Hypothalamus (tissue), 51 donors: ENCODE measurements around the gene FOLR3.
A peak's percentile ranks its signal among the peaks of the same experiment; 100 is the strongest.
"Not testable (repeated sequence)": the region's sequence is repeated elsewhere in the genome, so short reads cannot be mapped to it uniquely, and the experiment has no call there.

Source experiments
- DNase-seq, 51 donors: peaks; one replicate each; lab custom pipeline; 2025; lab: John Stamatoyannopoulos, UW

Gene FOLR3

DNA sequence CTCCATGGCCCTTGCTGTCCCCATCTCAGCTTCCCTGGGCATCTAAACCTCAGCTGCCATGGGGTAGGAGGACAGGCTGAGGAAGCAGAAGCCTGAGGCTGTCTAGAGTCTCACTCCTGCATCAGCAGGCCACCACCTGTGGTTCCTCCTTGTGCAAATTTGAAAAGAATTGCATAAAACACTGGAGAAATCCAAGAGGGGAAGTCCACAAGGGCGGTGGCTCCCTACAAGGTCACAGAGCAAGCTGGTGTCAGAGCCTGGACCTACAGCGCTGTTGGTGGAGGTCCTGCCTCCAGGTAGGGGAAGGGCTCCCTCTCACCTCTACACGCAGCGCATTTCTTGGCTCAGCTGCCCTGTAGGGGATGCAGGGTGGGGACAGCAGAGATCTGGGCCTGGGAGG is at the start of gene FOLR3:
FOLR3 (plus strand) TSS at position 253 of the 400 bp plus-strand sequence. CDS start 228 bp downstream, outside the sequence.
- not testable (repeated sequence) for DNase-seq

DNA sequence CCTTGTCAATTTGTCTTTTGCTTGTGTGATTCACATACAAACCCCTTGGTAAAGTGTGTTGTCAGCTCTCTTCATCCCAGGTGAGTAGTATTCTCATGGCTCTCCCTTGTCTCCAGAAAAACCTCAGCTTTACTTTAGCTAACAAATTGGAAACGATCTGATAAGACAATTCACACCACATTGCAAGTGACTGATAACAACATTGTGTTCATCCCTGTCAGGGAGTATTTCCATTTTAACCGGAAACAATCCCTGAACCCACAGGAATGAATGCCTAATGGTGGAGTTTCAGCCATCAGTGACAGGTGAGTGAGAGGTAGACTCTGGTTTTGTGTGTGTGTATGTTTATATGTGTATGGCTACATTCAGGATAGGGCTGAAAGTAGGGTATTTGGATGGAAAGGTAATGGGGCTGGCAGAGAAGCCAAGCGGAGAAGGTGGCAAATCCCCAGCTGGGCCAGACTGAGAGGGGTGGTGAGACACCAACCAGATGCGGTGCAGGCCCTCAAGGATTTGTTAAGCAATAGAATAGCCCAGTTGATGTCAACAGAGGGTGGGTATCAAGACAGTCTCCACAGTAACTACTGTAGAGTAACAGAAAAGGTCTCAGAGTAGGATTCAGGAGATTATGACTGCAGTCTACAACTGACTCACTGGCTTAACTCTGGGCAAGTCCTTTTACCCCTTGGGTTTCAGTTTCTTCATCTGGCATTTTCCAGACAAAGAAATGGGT is 47.3 kb upstream of the FOLR3 start:
- DNase-seq = no peak

DNA sequence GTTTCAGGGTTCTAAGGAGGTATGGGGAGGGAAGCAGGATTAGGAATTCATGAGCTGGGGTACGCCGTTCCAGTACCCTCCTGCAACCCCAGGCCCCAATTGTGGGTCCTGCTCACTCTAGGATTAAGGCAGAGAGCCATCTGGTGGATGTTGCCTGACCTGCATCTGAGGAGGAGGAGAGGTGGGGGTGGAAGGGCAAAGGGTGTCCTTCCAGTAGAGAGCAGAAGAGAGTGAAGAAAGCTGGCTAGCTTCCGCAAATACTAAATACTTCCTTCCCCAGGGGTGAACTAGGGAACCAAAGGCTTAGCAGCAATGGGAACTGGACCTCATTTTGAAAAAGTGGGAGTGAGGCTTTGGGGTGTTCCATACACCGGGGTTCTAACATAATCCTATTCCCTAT is 44.2 kb upstream of the FOLR3 start:
- peak in 44 of 51 donors; percentile 2 to 78 (median 54) for DNase-seq

DNA sequence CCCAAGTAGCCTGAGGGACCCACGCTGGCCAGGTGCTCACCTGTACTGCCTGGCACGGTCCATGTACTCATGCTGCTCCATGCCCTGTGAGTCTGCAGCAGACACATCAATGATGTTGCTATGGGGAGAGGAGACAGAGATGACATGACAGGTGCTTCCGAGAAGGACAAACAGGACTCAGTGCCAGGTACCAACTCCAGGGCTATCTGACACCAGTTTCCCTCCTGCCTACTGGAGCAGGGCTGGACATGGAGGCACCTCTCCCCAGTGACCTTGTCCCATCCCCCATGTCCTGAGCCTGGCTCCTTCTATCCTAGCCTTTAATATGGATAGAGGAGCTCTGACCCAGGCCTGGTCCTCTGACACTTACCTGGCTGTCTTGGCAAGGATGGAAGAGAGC is 36.8 kb upstream of the FOLR3 start:
- no peak for DNase-seq

DNA sequence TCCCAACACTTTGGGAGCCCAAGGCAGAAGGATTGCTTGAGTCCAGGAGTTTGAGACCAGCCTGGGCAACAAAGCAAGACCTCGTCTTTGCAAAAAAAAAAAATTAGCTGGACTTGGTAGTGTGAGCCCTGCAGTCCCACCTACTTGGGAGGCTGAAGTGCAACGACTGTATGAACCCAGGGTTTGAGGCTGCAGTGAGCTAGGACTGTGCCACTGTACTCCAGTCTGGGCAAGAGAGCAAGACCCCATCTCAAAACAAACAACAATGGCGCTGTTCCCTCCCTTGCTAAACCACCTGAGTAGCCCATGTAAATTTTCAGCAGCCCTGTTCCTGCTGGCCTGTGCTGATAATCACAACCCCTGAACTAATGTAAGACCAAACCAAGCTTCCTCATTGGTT is 35.5 kb upstream of the FOLR3 start:
- no peak for DNase-seq

DNA sequence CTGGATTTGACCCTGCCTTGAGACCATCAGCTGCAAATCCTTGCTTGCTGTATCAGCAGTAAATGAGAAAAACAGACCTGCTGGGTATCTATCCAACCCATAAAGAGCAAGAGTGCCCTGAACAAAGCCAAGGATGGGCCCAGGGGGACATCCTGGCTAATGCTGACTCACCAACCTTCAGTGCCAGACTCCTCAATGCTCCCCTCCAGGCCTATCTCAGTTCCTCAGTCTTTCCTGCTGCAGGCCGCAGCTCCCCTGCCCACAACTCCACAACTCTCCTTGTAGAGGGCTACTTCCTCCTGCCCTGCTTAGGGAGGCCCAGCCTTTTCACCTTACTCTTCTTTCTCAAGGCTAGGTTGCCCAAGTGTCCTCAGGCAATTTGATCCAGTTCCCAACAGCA is 35.1 kb upstream of the FOLR3 start:
- DNase-seq = peak in 1 of 51 donors; percentile 5

DNA sequence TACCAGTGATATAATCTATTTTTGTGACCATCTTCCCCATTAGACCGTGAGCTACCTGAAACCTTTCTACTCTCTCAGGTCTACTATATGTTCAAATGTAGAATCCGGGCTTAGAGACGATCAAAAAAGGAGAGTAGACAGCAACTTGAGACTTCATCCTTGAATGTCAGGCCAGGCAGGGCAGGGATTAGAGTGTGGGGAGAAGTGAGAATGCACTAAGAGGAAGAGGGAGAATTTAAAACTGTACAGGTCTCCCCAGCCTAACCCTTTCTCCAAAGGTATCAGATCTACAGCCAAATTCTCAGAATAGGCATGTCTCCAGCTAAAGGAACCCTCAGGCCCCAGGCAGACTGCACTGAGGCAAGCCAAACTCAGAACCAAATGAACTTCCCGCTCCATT is 33.4 kb upstream of the FOLR3 start:
- DNase-seq = no peak

DNA sequence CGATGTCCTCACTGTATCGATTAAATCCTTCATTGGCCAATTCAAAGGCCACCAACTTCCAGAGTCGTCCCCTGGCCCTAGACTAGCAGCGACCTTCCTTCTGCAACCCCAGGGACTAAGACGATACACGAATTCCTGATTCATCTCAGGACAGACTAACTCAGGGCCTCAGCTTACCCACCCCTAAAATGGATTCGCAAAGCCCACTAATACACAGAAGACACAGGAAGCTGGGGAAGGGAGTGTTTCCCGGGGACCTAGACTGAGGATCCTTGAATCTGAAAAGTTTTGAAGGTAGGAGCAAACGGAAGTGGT is 32.9 kb upstream of the FOLR3 start:
- DNase-seq = no peak

DNA sequence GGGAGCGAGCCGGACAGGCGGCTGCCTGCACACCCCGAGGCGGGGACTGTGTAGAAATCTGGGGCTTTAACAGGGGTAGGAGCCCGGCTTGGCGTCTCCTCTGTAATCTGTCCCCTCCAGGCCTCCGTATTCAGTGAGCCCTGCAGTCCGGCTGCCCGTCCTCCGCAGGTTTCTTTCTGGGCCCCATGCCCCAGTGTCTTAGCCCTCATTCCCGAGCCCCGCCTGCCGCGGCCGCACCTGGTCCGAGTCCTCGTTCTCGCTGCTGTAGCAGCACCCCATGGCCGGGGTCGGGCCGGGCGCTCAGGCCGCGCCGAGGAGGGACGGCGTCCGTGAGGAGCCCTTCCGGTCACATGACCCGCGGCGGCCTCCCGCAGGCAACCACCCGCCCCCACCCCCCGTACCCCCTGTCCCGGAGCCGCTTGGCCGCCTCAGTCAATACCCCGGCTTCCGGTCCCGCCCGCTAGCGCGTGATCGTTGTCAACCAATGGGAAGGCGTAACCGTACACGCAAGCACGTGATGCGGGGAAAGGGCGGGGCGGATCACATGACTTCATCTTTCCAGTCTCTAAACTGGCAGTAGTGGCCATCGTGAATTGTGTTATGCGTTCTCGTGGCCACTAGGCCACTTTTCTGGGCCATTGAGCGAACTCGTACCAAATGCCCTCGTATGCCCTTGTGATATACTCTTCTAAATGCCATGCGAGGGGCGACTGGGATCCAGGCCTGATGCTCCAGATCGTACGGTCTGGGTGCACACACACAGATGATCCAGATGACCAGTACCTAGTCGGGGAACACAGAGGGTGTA is 32.4 kb upstream of the FOLR3 start, which contains the start of gene LAMTOR1:
LAMTOR1 (minus strand) TSS at position 352 of the 808 bp plus-strand sequence; CDS start at position 279, 73 bp downstream.
- peak; percentile 91 to 99 (median 98) for DNase-seq

DNA sequence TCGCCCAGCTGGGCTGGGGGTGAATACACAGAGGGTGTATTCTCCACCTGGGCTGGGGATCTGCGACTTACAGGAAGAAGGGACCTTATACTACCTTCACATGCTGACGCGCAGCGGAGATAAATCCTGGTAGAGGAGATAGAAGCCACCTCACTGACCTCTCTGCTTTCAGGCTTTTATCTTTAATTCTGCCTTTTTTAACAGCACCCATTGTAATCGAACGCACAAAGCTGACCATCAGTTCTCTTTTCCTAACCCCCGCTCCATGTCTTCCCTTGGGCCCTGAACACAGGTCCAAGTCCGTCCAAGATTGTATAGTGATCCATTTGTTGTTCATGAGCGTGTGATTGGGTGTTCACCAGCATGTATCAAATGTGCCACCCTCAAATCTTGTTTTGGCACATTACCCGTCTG is 31.8 kb upstream of the FOLR3 start:
- no peak for DNase-seq

DNA sequence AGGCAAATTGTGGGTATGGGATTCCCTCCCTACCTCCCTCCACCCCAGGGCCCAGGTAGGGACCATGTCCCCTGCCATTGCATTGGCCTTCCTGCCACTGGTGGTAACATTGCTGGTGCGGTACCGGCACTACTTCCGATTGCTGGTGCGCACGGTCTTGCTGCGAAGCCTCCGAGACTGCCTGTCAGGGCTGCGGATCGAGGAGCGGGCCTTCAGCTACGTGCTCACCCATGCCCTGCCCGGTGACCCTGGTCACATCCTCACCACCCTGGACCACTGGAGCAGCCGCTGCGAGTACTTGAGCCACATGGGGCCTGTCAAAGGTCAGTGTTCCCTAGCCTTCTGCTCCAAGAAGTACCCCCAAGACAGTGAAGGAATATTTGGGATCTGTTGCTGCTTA is 29.6 kb upstream of the FOLR3 start, which contains the start of gene TOMT:
TOMT (plus strand) TSS at position 37 of the 400 bp plus-strand sequence; CDS start at position 65, 28 bp downstream.
- DNase-seq = no peak

DNA sequence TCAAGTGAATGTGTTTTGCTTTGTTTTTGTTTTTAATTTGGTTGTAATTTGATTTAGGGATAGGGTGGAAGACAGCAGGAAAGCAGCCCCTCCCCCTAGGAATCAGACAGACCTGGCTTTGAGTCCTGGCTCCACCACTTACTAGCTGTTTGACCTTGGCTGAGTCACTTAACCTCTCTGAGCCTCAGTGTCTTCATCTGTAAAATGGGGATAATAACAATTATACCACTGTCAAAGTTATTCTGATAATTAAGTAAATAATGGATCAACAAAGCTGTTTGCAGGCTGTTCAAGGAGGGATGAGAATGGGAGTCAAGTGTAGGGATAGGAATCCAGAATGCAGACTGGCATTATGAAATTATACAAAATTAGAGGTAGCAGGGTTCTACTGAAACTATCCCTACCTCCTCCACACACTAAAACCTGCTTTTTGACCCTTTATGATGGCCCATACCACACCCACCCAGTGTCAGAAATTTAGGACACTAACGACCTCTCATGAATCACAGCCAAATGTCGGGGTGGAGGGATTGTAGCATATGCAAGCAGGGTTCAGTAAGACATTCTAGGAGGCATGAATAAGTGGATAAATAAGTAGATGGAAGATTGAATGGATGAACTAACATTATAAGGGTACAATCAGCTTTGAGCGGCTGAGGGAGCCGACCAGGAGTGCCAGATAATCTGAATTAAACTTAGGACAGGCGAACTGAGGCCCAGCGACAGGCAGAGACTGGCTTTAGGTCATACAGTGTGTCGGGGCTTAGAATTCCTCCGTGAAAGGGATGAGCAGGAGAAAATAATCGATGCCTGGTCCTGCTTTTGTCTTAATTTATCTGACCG is 24.0 kb upstream of the FOLR3 start:
- DNase-seq = no peak

DNA sequence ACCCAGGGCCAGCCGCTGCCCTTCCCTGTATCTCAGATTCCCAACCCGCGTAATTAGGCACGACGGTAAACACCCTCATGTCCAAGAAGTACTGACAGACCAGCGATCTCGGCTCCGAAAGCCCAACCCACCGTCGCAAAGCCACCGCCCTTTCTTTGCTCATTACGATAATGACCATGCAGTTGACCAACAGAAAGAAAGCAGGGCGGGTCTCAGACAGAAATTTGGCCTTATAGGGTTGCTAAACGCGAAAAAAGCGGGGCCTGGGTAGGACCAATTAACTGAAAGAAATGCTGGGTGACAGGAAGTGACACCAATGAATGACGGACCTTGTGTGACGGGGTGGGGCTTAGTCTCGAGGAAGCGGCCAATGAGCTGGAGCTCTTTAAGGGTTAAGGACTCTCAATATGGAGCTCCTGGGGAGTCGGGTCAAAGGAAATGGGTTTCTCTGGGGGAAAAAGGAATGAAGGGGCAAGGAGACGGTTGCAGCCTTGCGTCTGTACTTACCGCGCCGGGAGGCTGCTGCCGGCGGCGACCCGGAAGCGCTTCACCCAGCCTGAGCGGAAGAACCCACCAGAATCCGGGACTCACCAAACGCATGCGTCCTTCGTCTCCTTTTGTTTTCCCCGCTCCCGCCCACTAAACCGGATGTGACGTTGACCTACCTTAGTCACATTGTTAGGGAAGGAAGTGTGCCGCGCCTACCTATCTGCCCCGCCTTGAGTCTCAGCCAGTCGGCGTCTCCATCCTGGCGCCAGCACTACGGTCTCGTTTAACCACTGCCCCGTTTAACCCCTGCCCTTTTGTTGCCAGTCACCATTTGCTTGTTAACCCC is 23.2 kb upstream of the FOLR3 start, which contains the start of gene ANAPC15:
ANAPC15 (minus strand) TSS at position 553 of the 835 bp plus-strand sequence. CDS start 1,419 bp downstream, outside the sequence.
- DNase-seq = peak; percentile 65 to 100 (median 96)

DNA sequence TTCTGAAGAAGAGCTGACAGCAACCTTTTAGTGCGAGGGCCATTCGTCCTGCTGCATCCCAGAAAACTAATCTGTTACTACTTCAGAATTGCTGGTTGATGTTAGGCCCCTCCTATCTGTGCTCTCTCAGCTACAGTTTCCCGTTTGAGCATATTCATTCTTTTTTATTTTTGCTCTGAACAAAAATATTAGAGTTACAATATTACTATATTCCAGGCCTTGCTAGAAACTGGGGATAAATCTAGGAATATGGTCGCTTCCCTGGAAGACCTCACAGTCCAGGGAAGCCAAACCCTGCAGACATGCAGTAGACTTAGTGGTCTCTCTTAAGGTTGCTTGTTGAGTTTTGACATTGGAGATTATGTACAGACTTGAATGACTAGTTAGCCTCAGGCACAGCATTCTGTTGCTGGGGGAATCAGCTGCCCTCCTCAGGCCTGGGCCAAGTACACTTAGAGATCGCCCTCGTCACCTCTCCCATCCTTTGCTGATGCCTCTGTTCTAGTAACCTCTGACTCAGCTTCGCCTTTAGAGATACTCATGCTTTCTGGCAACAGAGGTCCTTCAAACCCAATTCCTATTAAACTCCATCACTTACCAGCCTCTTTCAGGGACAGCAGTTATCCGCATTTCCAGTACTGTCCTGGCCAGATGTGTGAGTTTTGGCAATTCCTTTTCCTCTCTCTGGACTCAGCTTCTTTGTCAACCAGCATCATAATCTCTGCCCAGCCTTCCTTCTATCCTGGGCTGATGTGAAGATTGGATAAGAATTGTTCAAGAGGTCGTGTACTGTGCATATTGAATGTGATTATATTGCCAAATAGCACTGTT is 22.3 kb upstream of the FOLR3 start:
- no peak for DNase-seq

DNA sequence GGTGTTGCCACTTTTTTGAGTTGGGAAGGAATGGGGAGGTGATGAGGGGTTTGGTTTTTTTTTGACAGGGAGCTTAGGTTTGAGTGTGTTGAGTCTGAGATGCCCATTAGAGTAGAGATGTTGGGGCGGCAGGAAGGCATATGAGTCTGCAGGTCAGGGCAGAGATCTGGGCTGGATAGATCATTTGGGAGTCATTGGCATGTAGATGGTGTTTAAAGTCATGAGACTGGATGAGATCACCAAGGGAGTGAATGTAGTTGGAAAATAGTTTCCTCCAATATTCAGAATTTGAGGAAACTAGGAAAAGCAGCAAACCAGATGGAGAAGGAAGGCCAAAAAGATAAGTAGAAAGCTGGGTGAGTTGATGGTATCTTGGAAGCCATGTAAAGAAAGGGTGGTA is 21.0 kb upstream of the FOLR3 start:
- DNase-seq = no peak

DNA sequence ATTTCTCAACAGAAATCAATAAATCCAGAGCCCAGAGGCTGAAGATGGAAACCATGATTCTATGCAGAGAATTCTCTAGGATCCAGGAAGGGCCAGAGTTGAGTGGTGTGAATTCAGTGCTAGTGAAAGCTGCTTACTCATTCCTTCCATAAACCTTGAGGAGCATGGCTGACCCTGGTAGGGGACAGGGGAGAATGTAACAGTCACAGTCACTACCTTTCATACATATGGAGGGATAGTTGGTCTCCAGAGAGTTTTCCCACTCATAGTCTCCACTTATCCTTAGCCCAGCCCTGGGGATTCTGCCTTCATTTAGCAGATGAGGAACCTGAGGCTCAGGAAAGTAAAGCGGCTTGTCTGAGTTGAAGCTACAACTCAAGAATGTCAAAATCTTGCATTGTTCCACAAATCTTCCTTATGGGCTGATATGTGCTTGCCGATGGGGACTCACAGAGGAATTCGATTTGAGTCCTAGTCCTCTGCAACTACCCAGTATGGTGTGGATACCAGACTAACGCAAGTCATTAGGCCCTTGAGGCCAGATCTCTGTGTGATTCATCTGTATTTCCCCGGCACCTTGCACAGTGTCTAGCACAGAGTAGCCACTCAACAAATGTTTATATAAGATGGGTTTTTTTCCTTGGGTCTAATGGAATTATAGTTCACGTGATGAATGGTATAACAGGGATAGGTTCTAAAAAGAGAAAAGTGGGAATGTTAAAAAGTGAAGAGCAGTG is 19.3 kb upstream of the FOLR3 start:
- no peak for DNase-seq

DNA sequence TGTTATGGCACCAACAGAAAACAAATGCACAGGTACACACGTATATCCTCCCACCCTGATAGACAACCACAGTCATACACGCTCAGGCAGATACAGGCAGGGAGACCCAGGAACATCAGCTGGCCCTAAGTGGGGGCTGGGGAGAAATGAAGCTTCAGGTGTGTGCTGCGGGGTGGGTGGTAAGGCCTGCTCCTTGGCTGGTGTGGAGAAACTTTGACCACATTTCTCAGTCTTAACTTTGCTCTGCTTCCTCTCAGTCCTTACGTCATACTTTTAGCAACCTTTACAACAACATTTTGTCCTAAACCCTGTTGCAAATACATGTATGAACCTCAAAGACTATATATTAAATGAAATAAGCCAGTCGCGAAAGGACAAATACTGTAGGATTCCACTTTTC is 16.3 kb upstream of the FOLR3 start:
- no peak for DNase-seq

DNA sequence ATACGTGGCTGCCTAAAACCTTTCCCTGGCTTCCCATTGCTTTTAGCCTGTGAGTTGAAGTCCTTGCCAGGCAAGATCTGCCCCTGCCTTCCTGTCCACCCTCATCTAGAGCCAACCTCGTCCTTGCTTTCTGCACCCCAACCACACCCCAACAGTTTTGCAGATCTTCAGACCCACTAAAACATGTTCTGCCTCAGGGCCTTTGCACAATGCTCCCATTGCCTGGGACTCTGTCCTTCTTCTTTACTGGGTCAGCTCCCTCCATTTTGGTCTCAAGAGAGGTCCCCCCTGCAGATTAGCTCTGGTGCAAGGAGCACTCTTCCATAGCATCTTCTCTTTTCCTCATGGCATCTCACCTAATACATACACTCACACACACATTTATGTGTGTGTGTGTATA is 14.6 kb upstream of the FOLR3 start:
- DNase-seq = no peak
